Measurements from ENCODE around the gene SH3BGR.

The SH3BGR gene

GRCh38 chr21:39542736-39543135 is 91.0 kb downstream of the SH3BGR start:
- no peak for DNase-seq (ENCODE audit: low spot score)
- H3K27ac ChIP-seq = no peak overlapping the region
- CTCF ChIA-PET = no interaction called here
- TF ChIP-seq CTCF (conservative IDR thresholded peaks at IDR 0.05; ENCODE audit: low read depth) = no peak
- POLR2A ChIA-PET (ENCODE audit: low non-redundant PET) = no interaction called here

- no peak overlapping the region for H3K27ac ChIP-seq
- TF ChIP-seq CTCF (conservative IDR thresholded peaks at IDR 0.05; ENCODE audit: low read depth) = no peak
- POLR2A ChIA-PET (ENCODE audit: low non-redundant PET) = no interaction called here
- DNase-seq (ENCODE audit: low spot score) = no peak
- CTCF ChIA-PET = no interaction called here
These were observed 94.8 kb downstream of the SH3BGR start for GRCh38 chr21:39546522-39546921.

- TF ChIP-seq CTCF (conservative IDR thresholded peaks at IDR 0.05; ENCODE audit: low read depth) = no peak
- ChIA-PET POLR2A (ENCODE audit: low non-redundant PET) (no interaction called here), CTCF (interaction anchor here (0.5 kb wide), 1 partner anchor 1245 kb away, joined by 5 read pairs; no protein-coding TSS in a partner anchor)
- no peak overlapping the region for H3K27ac ChIP-seq
- no peak for DNase-seq (ENCODE audit: low spot score)
These were observed 101.1 kb downstream of the SH3BGR start for GRCh38 chr21:39552856-39553255.

GRCh38 chr21:39553331-39553730 is 101.6 kb downstream of the SH3BGR start:
- no peak for DNase-seq (ENCODE audit: low spot score)
- ChIA-PET POLR2A (ENCODE audit: low non-redundant PET) (no interaction called here), CTCF (interaction anchor here (0.5 kb wide), 1 partner anchor 1244 kb away, joined by 5 read pairs; no protein-coding TSS in a partner anchor)
- no peak for TF ChIP-seq CTCF (conservative IDR thresholded peaks at IDR 0.05; ENCODE audit: low read depth)
- no peak overlapping the region for H3K27ac ChIP-seq

GRCh38 chr21:39555911-39556590 is 104.3 kb downstream of the SH3BGR start:
- CTCF ChIA-PET = interaction anchor here (0.8 kb wide), 1 partner anchor 38 kb away, joined by 4 read pairs; no protein-coding TSS in a partner anchor
- POLR2A ChIA-PET (ENCODE audit: low non-redundant PET) = no interaction called here
- no peak for DNase-seq (ENCODE audit: low spot score)
- no peak for TF ChIP-seq CTCF (conservative IDR thresholded peaks at IDR 0.05; ENCODE audit: low read depth)
- H3K27ac ChIP-seq = no peak overlapping the region

- ChIA-PET POLR2A (ENCODE audit: low non-redundant PET) (no interaction called here), CTCF (no interaction called here)
- no peak for DNase-seq (ENCODE audit: low spot score)
- no peak overlapping the region for H3K27ac ChIP-seq
- TF ChIP-seq CTCF (conservative IDR thresholded peaks at IDR 0.05; ENCODE audit: low read depth) = no peak
These were observed 107.7 kb downstream of the SH3BGR start for GRCh38 chr21:39559511-39559910.
